Upper lobe of right lung (tissue), 1 donor: ENCODE results near the gene CLPTM1L. TPM values are rescaled to one million over a fixed set of nuclear protein-coding genes. Genes with fewer than 3 reads are reported as not detected.

Experiments used
- ATAC-seq: fragments of 200-7000 bp; cut with Tn5 transposase; one replicate; pipeline ENCODE4 v1.9.1; 2020; ENCODE audit warnings: mild to moderate bottlenecking, moderate library complexity
- DNase-seq: peaks from one replicate; pipeline ENCODE4 v3.0.0-alpha.2; 2020
- H3K27ac ChIP-seq: fragments of 200-600 bp; one replicate; pipeline ENCODE4 v1.8.0; 2022
- H3K27me3 ChIP-seq: fragments of 200-600 bp; one replicate; pipeline ENCODE4 v1.8.0; 2022; ENCODE audit warnings: mild to moderate bottlenecking
- H3K36me3 ChIP-seq: fragments of 200-600 bp; one replicate; pipeline ENCODE4 v1.8.0; 2022
- H3K4me1 ChIP-seq: fragments of 200-600 bp; one replicate; pipeline ENCODE4 v1.8.0; 2022
- H3K4me3 ChIP-seq: fragments of 200-600 bp; one replicate; pipeline ENCODE4 v1.8.0; 2022; ENCODE audit warnings: mild to moderate bottlenecking
- H3K9me3 ChIP-seq: fragments of 200-600 bp; one replicate; pipeline ENCODE4 v1.8.0; 2022
- intact Hi-C: fragments of 100-400 bp; cut with DNase I; formaldehyde crosslinking; loops from one replicate; pipeline ENCODE4 v1.11.0; 2022
- total RNA-seq: library from RNA; stranded (reverse); fragmentation: NEBNext Ultra II Directional; extraction: Animal tissue kit (Norgen Biotek cat#: 25700); gene quantifications from one replicate; pipeline ENCODE4 v1.2.1, GENCODE V29; 2021
- TF ChIP-seq, protein P1 (sequence below): fragments of 200-600 bp; IDR thresholded peaks from one replicate; pipeline ENCODE4 v1.8.0; 2022; ENCODE audit warnings: antibody characterized with exemption
- donor health status: DM: no; HTN: yes; CAD: no; lungs with severe emphysema.

Gene CLPTM1L
- total RNA-seq, 1 donor from 2014 or later: 153 TPM

DNA sequence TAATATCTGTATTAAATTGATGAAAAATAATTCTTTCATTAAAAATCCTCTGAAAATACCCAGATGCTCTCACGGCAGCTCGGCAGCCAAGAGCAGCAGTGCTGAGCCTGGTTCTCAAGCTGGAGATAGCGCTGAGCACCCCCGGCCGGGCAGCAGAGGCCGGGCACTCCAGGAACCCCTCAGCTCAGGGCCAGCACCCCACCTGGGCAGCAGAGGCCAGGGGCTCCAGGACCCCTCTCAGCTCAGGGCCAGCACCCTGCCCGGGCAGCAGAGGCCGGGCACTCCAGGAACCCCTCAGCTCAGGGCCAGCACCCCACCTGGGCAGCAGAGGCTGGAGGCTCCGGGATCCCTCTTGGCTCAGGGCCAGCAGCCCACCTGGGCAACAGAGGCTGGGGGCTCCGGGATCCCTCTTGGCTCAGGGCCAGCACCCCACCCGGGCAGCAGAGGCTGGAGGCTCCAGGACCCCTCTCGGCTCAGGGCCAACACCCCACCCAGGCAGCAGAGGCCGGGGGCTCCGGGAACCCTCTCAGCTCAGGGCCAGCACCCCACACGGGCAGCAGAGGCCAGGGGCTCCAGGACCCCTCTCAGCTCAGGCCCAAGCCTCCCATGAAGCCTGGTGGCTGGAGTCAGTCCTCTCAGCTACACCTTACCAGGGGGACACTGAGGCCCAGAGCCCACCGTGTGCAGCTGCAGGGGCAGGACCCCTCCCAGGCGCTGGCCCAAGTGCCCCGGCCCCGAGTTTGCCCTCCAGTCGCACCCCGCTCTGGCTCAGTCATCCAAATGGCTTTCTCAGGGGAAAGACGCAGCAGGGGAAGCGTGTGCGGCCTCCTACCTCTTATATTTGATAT is 21.7 kb downstream of the CLPTM1L start:
- H3K4me1 ChIP-seq: no peaks in the 10 kb centered on the region
- H3K9me3 ChIP-seq: no peaks in the 10 kb centered on the region
- no peak overlapping the region for H3K4me3 ChIP-seq
- H3K36me3 ChIP-seq: peaks cover 75% of the 10 kb centered on the region
- TF ChIP-seq, protein P1, sequence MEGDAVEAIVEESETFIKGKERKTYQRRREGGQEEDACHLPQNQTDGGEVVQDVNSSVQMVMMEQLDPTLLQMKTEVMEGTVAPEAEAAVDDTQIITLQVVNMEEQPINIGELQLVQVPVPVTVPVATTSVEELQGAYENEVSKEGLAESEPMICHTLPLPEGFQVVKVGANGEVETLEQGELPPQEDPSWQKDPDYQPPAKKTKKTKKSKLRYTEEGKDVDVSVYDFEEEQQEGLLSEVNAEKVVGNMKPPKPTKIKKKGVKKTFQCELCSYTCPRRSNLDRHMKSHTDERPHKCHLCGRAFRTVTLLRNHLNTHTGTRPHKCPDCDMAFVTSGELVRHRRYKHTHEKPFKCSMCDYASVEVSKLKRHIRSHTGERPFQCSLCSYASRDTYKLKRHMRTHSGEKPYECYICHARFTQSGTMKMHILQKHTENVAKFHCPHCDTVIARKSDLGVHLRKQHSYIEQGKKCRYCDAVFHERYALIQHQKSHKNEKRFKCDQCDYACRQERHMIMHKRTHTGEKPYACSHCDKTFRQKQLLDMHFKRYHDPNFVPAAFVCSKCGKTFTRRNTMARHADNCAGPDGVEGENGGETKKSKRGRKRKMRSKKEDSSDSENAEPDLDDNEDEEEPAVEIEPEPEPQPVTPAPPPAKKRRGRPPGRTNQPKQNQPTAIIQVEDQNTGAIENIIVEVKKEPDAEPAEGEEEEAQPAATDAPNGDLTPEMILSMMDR: no peak
- no peak overlapping the region for H3K27ac ChIP-seq
- H3K27me3 ChIP-seq: no peaks in the 10 kb centered on the region
- DNase-seq (peak; percentile 55), ATAC-seq (no peak)
- intact Hi-C loops: no loop called here

DNA sequence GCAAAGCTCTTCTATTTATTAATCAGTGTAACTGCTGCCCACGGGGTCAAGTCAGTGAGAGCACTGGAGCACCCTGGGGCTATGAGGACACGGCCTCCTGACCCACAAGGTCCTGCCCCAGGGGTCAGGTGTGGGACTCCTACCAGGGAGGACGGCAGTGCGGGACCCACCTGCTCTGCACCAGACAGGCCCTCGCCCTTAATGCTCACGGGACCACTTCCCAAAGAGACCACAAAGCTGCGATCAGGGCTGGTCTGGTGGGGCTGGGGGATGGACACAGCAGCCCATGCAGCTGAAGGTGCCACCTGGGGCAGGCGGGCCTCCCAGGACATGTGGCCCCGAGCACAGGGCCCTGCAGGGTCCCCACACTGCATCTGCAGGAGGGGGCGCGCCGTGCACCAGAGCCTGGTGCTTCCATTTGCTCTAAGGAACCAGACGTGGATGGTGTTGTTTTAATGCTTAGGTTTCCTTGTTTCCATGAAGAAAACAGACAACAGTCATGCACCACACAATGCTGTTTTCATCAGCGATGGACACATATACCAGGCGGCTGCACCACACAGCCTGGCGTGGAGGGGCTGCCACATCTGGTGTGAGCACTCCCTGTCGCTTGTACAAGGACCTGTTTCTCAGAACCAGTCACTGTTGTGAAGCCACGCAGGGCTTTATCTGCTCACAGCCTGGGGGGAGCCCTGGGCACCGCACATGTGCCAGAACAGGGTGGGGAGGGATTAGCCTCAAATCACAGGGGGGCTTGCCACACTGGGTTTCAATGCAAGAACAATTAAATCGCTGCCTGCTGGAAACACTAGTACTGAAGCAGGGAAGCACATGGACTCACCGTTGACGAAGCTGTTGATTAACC is 22.6 kb downstream of the CLPTM1L start:
- DNase-seq (peak; percentile 49), ATAC-seq (no peak)
- TF ChIP-seq, protein P1: no peak
- H3K9me3 ChIP-seq: no peaks in the 10 kb centered on the region
- no peaks in the 10 kb centered on the region for H3K4me1 ChIP-seq
- H3K27me3 ChIP-seq: no peaks in the 10 kb centered on the region
- H3K27ac ChIP-seq: no peak overlapping the region
- intact Hi-C loops: no loop called here
- H3K36me3 ChIP-seq: peaks cover 83% of the 10 kb centered on the region
- no peak overlapping the region for H3K4me3 ChIP-seq

DNA sequence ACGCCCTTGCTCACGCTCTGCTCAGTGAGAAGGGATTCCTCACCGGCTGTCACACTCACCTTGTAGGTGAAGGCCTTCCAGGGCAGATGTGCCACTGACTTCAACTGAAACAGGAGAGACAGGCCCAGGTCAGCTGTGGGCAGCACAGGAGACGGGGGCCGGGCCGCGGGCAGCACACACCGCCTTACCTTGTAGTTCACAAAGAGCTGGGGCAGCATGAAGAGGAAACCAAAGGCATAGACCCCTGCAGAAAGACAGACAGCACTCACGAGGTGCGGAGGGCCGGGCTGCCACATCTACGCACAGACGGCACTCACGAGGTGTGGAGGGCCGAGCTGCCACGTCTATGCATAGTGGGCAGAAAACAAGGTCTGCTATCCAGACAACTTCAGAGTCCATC is 23.3 kb downstream of the CLPTM1L start:
- intact Hi-C loops: no loop called here
- no peak overlapping the region for H3K27ac ChIP-seq
- no peak for ATAC-seq
- peak; percentile 50 for DNase-seq
- no peaks in the 10 kb centered on the region for H3K4me1 ChIP-seq
- H3K4me3 ChIP-seq: no peak overlapping the region
- no peaks in the 10 kb centered on the region for H3K27me3 ChIP-seq
- H3K36me3 ChIP-seq: peaks cover 83% of the 10 kb centered on the region
- TF ChIP-seq, protein P1: no peak
- no peaks in the 10 kb centered on the region for H3K9me3 ChIP-seq

DNA sequence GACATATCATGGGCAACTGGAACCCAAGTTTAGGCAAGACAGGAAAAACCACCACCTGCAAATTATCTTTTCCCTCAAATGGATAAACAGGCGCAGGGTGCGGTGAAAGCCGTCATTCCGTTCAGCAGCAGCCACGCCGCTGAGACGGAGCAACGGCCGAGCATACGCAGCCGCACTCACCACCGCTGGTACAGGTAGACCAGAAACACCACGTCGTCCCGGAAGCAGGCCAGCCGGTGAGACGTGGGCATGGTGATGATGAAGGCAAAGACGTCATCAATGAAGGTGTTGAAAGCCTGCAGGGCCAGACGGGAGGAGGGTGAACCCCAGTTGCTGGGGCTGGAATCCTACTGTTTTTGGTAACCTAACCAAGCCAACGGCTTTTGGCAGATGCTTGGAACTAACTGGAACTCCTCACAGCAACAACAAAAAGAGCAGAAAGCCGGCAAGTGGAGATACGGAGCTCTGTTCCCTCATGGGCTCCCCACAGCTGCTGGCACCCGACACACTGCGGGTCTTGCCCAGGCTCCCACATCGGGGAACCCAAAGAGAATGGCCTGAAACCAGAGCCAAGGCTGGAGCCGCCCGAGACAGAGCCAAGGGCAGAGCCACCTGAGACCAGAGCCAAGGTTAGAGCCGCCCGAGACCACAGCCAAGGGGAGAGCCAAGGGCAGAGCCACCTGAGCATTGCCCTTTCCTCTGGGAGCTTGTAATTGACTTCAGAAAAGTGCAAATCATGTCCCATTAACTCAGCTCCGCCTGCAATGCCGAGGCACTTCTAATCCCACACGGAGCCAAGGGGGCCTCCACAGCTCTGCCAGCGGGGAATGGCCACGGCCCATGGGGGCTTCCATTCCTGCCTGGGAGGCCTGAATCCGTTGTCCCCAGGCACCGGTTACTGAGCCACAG is 24.2 kb downstream of the CLPTM1L start:
- TF ChIP-seq, protein P1: no peak
- Histone ChIP-seq H3K27me3 (no peaks in the 10 kb centered on the region), H3K9me3 (no peaks in the 10 kb centered on the region), H3K4me3 (no peak overlapping the region), H3K4me1 (peaks cover 9% of the 10 kb centered on the region), H3K36me3 (peaks cover 79% of the 10 kb centered on the region), H3K27ac (no peak overlapping the region)
- intact Hi-C loops: no loop called here
- DNase-seq (peak; percentile 57), ATAC-seq (no peak)
